SK-N-SH (cell line): ENCODE measurements around the gene BDKRB2. TPM values are rescaled to one million over a fixed set of nuclear protein-coding genes. Genes with fewer than 3 reads are reported as not detected.

ENCODE experiments used
- CTCF ChIA-PET: fragments of 300-600, 350-600 bp; formaldehyde crosslinking; extraction: SDS; loops from one replicate; lab custom pipeline; 2021; lab: Yijun Ruan, JAX
- POLR2A ChIA-PET: fragments of 350-600 bp; sonication (Branson Sonifier 250); formaldehyde crosslinking; extraction: SDS; loops from one replicate; lab custom pipeline; 2020; ENCODE audit warnings: antibody characterized with exemption, inconsistent platforms; lab: Yijun Ruan, JAX
- DNase-seq: peaks from one replicate; pipeline ENCODE4 v3.0.0; 2012
- H2AFZ ChIP-seq: fragments of 200-600 bp; sonication (generic); 2 replicates; pipeline ENCODE4 v1.8.1; 2016; ENCODE audit warnings: antibody characterized with exemption, mild to moderate bottlenecking, low read depth
- H3F3A ChIP-seq: fragments of 200-600 bp; sonication (generic); replicated peaks from 2 replicates; pipeline ENCODE3; 2016; ENCODE audit warnings: antibody characterized with exemption, mild to moderate bottlenecking; ENCODE audit not compliant: insufficient read depth
- H3K27ac ChIP-seq, 2 experiments: fragments of 200-500 bp in 1 of 2; fragments of 200-600 bp in 1 of 2; sonication (Bioruptor generic) in 1 of 2; sonication (generic), shearing (Covaris generic) in 1 of 2; 2 replicates each; pipeline versions ENCODE4 v1.5.1 to v1.6.1; 2014 to 2016; ENCODE audit warnings: low read depth in 2 of 2, inconsistent platforms in 1 of 2, low read length in 1 of 2, mild to moderate bottlenecking in 1 of 2, mixed read lengths in 1 of 2
- H3K27me3 ChIP-seq: fragments of 200-600 bp; sonication (generic), shearing (Covaris generic); 2 replicates; pipeline ENCODE4 v1.6.1; 2016; ENCODE audit warnings: mixed run types; ENCODE audit not compliant: insufficient read depth
- H3K36me3 ChIP-seq, 2 experiments: fragments of 200-500 bp in 1 of 2; fragments of 200-600 bp in 1 of 2; sonication (Bioruptor generic) in 1 of 2; sonication (generic) in 1 of 2; replicated peaks in 1 of 2; 2 replicates each; pipeline versions ENCODE3 to v1.5.1; 2014 to 2016; ENCODE audit warnings: low read length in 1 of 2, mild to moderate bottlenecking in 1 of 2; ENCODE audit not compliant: insufficient read depth in 2 of 2, control insufficient read depth in 1 of 2
- H3K4me1 ChIP-seq, 2 experiments: fragments of 200-500 bp in 1 of 2; fragments of 200-600 bp in 1 of 2; sonication (Bioruptor generic) in 1 of 2; sonication (generic), shearing (Covaris generic) in 1 of 2; 2 replicates each; pipeline versions ENCODE4 v1.5.1 to v1.6.1; 2014 to 2016; ENCODE audit warnings: low read depth in 1 of 2, low read length in 1 of 2, mixed run types in 1 of 2; ENCODE audit not compliant: insufficient read depth in 2 of 2, control insufficient read depth in 1 of 2
- H3K4me2 ChIP-seq: fragments of 200-600 bp; sonication (generic), shearing (Covaris generic); 2 replicates; pipeline ENCODE4 v1.6.1; 2017; ENCODE audit warnings: mixed run types
- H3K4me3 ChIP-seq, 2 experiments: fragments of 200-500 bp in 1 of 2; fragments of 200-600 bp in 1 of 2; sonication (Bioruptor generic) in 1 of 2; sonication (generic), shearing (Covaris generic) in 1 of 2; 2 replicates each; pipeline versions ENCODE4 v1.5.1 to v1.8.1; 2014 to 2016; ENCODE audit warnings: low read depth in 2 of 2, inconsistent platforms in 1 of 2, low read length in 1 of 2, mild to moderate bottlenecking in 1 of 2, mixed read lengths in 1 of 2, moderate library complexity in 1 of 2
- H3K79me2 ChIP-seq: fragments of 200-600 bp; sonication (generic); 2 replicates; pipeline ENCODE4 v1.8.1; 2017; ENCODE audit warnings: mild to moderate bottlenecking; ENCODE audit not compliant: insufficient read depth
- H3K9ac ChIP-seq: fragments of 200-600 bp; sonication (generic); 2 replicates; pipeline ENCODE4 v1.6.1; 2017; ENCODE audit warnings: mixed run types
- H3K9me2 ChIP-seq: fragments of 200-600 bp; sonication (generic); 2 replicates; pipeline ENCODE4 v1.6.1; 2017; ENCODE audit warnings: mixed run types
- H3K9me3 ChIP-seq: fragments of 200-600 bp; sonication (generic); 2 replicates; pipeline ENCODE4 v1.6.1; 2017; ENCODE audit warnings: mixed run types, mild to moderate bottlenecking, moderate library complexity
- H4K20me1 ChIP-seq: fragments of 200-600 bp; sonication (generic); 2 replicates; pipeline ENCODE4 v1.6.1; 2017; ENCODE audit warnings: mild to moderate bottlenecking, mixed run types; ENCODE audit not compliant: insufficient read depth
- ELF1 ChIP-seq: IDR thresholded peaks from 2 replicates; pipeline ENCODE4 v1.4.0; 2012
- EP300 ChIP-seq, 2 experiments: IDR thresholded peaks; 2 replicates each; pipeline versions ENCODE4 v1.4.0 to v1.6.1; 2012; ENCODE audit warnings: borderline replicate concordance in 1 of 2, low read depth in 1 of 2, low read length in 1 of 2
- FOSL2 ChIP-seq: IDR thresholded peaks from 2 replicates; pipeline ENCODE4 v1.4.0; 2012; ENCODE audit warnings: low read depth, mild to moderate bottlenecking, moderate library complexity, borderline replicate concordance
- IRF3 ChIP-seq: fragments of 150-350 bp; IDR thresholded peaks from 2 replicates; pipeline ENCODE4 v1.6.1; 2016; ENCODE audit warnings: mild to moderate bottlenecking, low read depth, low read length
- MXI1 ChIP-seq: IDR thresholded peaks from 2 replicates; pipeline ENCODE4 v1.6.1; 2012; ENCODE audit warnings: mild to moderate bottlenecking, low read depth, low read length, improper control_type of control experiment
- POLR2AphosphoS5 ChIP-seq: IDR thresholded peaks from 2 replicates; pipeline ENCODE4 v1.6.1; 2012; ENCODE audit warnings: low read depth, low read length
- REST ChIP-seq: IDR thresholded peaks from 2 replicates; pipeline ENCODE4 v1.6.1; 2012; ENCODE audit warnings: mild to moderate bottlenecking, low read depth, low read length, moderate library complexity
- RXRA ChIP-seq: IDR thresholded peaks from 2 replicates; pipeline ENCODE4 v1.4.0; 2012; ENCODE audit warnings: low read depth, mild to moderate bottlenecking, borderline replicate concordance
- USF2 ChIP-seq: fragments of 150-350 bp; IDR thresholded peaks from 2 replicates; pipeline ENCODE4 v1.6.1; 2017; ENCODE audit warnings: antibody characterized with exemption, low read length, low read depth, borderline replicate concordance
- WGBS: methylation state at CpG from one replicate; pipeline ENCODE4 v1.1.6; 2017; ENCODE audit warnings: low lambda C conversion rate; 5-methylcytosine and 5-hydroxymethylcytosine counted together
- polyA plus RNA-seq, 3 experiments: library from polyadenylated mRNA; depleted of rRNA; stranded (reverse); fragments of >200 nt; gene quantifications; 2 replicates each; pipeline ENCODE4 v1.2.3, GENCODE V29; 2012

BDKRB2 gene
- polyA plus RNA-seq, 1 of the 3 experiments (the other 2 are of a cell fraction), result 4.8 TPM

- no peak for TF ChIP-seq IRF3
Measured at GRCh38 chr14:96237641-96238040, 33.0 kb downstream of the BDKRB2 start (continued).

GRCh38 chr14:96238676-96239265 is 34.1 kb downstream of the BDKRB2 start:
- H3K36me3 ChIP-seq, result peaks cover 0 to 5% of the 10 kb centered on the region in 2 experiments
- no peaks in the 10 kb centered on the region for H3K9me2 ChIP-seq
- peaks cover 7% of the 10 kb centered on the region for H3F3A ChIP-seq
- CTCF ChIA-PET, result interaction anchor here (1.0 kb wide), 1 partner anchor 9 kb away, joined by 3 read pairs; no protein-coding TSS in a partner anchor
- no peaks in the 10 kb centered on the region for H3K27me3 ChIP-seq
- no peaks in the 10 kb centered on the region for H4K20me1 ChIP-seq
- no peak for TF ChIP-seq POLR2AphosphoS5
- no peak for TF ChIP-seq MXI1
- no peak for TF ChIP-seq EP300 (IDR thresholded peaks at IDR 0.05; ENCODE audit: borderline replicate concordance in 1 of 2, low read depth in 1 of 2, low read length in 1 of 2)
- TF ChIP-seq REST, result no peak
- TF ChIP-seq, all 33 proteins: peak for 0
- Histone ChIP-seq H2AFZ (no peak overlapping the region), H3K4me2 (no peak overlapping the region), H3K9ac (no peak overlapping the region), H3K79me2 (no peaks in the 10 kb centered on the region), H3K27ac (no peak overlapping the region), H3K9me3 (no peaks in the 10 kb centered on the region), H3K4me1 (peaks cover 0 to 1% of the 10 kb centered on the region in 2 experiments; a peak in 1 of 4 replicates), H3K4me3 (no peak overlapping the region)
- WGBS, result 72% methylated on average over 6 of the region's 7 CpGs
- POLR2A ChIA-PET, result no interaction called here
- DNase-seq, result no peak

GRCh38 chr14:96239711-96240141 is 35.1 kb downstream of the BDKRB2 start:
- H3K36me3 ChIP-seq, result peaks cover 0 to 5% of the 10 kb centered on the region in 2 experiments
- H3K9me3 ChIP-seq, result no peaks in the 10 kb centered on the region
- 83% methylated on average over 9 of the region's 9 CpGs for WGBS
- no peak overlapping the region for H3K9ac ChIP-seq
- TF ChIP-seq RXRA (no peak), FOSL2 (no peak), USF2 (no peak), ELF1 (no peak)
- no peak for DNase-seq
- no peaks in the 10 kb centered on the region for H3K27me3 ChIP-seq
- peaks cover 0 to 2% of the 10 kb centered on the region in 2 experiments; a peak in 1 of 4 replicates for H3K4me1 ChIP-seq
- H3K27ac ChIP-seq, result no peak overlapping the region
- H3K9me2 ChIP-seq, result no peaks in the 10 kb centered on the region
- peaks cover 8% of the 10 kb centered on the region for H3F3A ChIP-seq
- POLR2A ChIA-PET, result no interaction called here
- H3K4me2 ChIP-seq, result no peak overlapping the region
- H4K20me1 ChIP-seq, result no peaks in the 10 kb centered on the region
- no peaks in the 10 kb centered on the region for H3K79me2 ChIP-seq
- CTCF ChIA-PET, result no interaction called here
- no peak overlapping the region for H2AFZ ChIP-seq
- no peak overlapping the region for H3K4me3 ChIP-seq
